Measurements from ENCODE around the gene OR10H1.
"Not testable (repeated sequence)": the region's sequence is repeated elsewhere in the genome, so short reads cannot be mapped to it uniquely, and the experiment has no call there.

Gene OR10H1
- total RNA-seq, result 0 reads per million in 2 donors

GRCh38 chr19:15815306-15815705 is at the start of gene OR10H1:
OR10H1 (minus strand) TSS chr19:15815664; CDS start chr19:15808037, 7,627 bp downstream.
- DNase-seq, result no peak

DNA sequence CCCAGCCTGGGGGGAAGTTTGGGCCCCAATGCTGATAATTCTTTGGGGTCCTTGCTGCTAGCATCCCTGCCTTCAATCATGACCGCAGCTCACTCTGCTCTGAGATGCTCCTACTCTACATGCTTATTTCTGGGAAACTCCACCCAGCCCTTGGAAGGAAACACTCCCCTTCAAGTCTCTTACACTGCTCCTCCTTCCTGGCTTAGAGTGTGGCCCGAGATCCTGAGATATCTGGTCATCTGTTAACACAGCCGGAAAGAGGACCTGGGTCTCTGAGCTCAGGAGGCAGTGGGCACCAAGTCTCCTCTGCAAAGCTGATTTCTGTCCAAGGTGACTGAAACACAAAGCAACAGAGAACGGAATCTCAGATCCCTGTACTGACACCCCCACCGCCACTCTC is 49.4 kb upstream of the OR10H1 start:
- DNase-seq, result no peak

DNA sequence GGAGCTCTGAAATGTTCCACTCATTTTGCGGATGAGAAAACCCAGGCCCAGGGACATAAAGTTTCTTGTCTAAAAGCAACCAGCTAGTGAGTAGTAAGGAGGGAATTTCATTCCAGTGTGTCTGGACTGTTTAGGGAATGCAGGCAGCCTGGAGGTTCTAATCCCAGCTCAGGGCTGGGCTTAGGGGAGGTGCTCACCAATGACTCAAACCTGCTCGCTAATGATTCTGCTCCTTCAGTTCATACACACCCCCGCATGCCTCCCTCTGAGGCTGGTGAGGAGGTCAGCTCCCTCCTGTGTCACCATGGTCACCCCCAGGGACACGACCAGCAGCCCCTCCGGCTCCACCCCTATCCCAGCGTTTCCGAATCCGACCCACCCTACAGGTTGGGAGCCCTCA is 47.8 kb upstream of the OR10H1 start:
- no peak for DNase-seq

DNA sequence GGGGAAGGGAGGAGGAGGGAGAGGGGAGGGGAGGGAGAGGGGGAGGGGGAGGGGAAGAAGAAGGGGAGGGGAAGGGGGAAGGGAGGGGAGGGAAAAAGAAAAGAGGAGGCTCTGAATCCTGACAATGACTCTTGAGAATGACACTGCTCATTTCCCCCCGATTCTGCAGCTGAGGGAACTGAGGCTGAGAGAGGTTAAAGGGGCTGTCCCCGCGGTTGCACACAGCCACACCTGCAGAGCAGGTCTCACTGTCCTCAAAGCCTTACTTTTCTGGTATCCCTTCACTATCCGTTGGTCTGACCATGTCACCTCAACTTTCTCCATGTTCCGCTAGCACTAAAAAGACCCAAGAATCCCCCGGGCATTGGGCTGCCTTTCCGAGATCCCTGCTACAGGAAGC is 47.0 kb upstream of the OR10H1 start:
- no peak for DNase-seq

- no peak for DNase-seq
Observed at GRCh38 chr19:15860522-15860921, 45.1 kb upstream of the OR10H1 start.

- DNase-seq, result no peak
Observed at GRCh38 chr19:15859187-15859586, 43.7 kb upstream of the OR10H1 start.

GRCh38 chr19:15850385-15850784 is 34.9 kb upstream of the OR10H1 start:
- DNase-seq, result no peak

- no peak for DNase-seq
Observed at GRCh38 chr19:15846923-15847322, 31.5 kb upstream of the OR10H1 start.

GRCh38 chr19:15843894-15844222 is 28.4 kb upstream of the OR10H1 start:
- not testable (repeated sequence) for DNase-seq

- peak in 1 of 5 experiments; percentile 67 for DNase-seq
Observed at GRCh38 chr19:15843203-15843893, 27.9 kb upstream of the OR10H1 start.

- DNase-seq, result peak in 1 of 5 experiments; percentile 57
Observed at GRCh38 chr19:15841875-15842569, 26.6 kb upstream of the OR10H1 start.

DNA sequence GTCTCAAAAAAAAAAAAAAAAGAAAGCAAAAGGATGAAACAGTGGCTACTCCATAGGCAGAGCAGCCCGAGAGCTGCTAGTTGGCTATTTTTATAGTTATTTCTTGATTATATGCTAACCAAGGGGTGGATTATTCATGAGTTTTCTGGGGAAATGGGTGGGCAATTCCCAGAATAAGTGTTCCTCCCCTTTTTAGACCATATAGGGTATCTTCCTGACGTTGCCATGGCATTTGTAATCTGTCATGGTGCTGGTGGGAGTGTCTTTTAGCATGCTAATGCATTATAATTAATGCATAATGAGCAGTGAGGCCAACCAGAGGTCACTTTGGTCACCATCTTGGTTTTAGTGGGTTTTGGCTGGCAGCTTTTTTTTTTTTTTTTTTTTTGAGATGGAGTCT is 25.4 kb upstream of the OR10H1 start:
- no peak for DNase-seq

DNA sequence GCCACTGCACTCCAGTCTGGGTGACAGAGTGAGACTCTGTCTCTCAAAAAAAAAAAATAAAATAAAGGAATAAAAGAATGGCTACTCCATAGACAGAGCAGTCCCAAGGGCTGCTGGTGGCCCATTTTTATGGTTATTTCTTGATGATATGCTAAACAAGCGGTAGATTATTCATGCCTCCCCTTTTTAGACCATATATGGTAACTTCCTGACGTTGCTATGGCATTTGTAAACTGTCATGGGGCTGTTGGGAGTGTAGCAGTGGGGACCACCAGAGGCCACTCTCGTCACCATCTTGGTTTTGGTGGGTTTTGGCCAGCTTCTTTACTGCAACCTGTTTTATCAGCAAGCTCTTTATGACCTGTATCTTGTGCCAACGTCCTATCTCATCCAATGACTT is 24.4 kb upstream of the OR10H1 start:
- DNase-seq, result not testable (repeated sequence)

DNA sequence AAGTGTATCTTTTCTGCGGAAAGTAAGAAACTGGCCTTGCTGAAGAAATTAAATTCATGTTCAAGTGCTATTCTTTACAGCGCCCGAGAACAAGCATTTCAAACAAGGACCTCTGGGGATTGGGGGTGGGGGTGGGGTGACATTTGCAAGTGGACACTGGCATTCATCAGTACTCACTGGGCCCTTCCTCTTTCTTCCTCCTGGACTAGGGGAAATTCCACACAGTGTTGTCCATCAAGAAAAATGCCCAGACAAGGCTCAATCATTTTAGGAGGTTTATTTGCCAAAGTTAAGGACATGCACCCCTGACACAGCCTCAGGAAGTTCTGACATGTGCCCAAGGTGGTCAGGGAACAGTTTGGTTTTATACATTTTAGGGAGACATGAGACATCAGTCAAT is 22.9 kb upstream of the OR10H1 start:
- no peak for DNase-seq

DNA sequence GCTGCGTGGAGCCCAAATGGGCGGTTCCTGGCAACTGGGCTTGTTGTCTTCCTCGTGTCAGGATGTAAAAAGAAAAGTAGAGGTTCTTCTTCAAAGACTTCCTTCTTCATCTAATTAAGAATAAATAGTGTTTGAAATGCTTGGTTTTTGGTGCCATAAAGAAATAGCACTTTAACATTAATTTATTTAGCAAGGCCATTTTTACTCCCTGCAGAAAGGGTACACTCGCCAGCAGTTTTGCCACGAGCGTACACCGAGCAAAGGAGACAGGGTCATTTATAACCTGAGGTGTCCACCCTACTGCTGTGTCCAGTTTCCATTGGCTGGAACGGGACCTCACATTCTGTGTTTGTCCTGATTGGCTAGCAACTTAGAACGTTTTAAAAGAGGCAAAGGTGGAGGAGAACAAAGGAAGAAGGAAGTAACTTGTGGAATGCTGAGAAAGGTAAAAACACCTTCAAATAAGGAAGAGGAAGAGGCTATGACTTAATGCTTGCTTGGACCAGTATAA is 21.8 kb upstream of the OR10H1 start:
- peak in 1 of 5 experiments; percentile 6 for DNase-seq

DNA sequence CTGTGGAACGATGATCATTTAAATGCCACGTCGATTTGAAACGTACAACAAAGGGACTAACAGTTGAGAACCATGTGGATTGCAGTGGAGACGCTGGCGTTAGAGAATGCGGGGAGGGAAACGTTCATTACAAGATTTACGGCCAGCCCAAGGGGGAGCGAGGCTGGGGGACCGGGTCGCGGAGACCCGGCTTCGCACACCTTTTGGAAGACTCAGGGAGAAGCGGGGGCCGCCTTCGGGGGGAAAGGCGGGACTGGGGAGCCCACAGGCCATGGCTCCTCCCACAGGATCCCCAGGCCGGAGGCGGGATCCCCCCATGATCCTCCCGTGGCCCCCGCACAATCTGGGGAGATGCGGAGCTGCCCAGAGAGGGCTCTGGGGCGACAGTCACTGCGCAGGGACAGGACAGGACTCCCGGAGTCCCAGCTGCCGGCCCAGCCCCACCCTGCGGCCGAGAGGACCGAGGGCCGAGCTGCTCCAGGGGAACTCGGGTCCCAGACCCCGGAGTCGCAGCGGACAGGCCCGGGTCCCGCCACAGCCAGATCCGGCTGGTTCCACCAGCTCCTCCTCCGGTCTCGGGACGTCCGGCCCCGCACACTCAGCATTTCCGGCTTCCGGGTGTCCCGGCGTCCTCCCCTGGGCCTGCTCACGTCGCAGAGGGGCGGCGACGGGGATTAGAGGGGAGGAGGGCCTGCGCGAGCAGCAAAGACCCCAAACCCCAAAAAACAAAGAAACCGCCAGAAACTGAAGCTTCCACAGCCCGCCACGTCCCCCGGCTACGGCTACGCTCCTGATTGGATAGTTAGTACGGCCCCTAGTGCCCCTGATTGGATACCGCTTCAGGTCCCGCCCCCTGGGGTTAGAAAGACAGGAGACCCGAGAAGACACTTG is 21.1 kb upstream of the OR10H1 start:
- peak; percentile 81 to 98 (median 91) for DNase-seq

DNA sequence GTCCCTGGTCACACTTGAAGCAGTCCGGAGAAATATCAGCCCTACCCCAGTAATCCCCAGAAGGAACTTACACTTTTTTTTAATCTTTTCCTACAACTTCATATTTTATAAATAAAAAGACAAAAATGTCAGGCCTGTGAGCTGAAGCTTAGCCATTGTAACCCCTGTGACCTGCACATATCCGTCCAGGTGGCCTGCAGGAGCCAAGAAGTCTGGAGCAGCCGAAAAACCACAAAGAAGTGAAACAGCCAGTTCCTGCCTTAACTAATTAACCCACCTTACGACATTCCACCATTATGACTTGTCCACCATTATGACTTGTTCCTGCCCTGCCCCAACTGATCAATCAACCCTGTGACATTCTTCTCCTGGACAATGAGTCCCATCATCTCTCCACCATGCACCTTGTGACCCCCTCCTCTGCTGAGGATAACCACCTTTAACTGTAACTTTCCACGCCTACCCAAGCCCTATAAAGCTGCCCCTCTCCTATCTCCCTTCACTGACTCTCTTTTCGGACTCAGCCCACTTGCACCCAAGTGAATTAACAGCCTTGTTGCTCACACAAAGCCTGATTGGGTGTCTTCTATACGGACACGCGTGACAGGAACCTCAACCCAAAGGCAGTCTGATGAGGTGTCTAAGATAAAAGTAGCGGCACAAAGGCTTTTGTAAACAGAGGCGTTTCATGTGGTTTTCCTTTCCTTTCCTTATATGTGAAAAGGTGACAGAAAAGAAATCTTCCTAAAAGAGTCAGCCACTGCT is 20.3 kb upstream of the OR10H1 start:
- DNase-seq, result peak in 4 of 5 experiments; percentile 22 to 91 (median 65)

DNA sequence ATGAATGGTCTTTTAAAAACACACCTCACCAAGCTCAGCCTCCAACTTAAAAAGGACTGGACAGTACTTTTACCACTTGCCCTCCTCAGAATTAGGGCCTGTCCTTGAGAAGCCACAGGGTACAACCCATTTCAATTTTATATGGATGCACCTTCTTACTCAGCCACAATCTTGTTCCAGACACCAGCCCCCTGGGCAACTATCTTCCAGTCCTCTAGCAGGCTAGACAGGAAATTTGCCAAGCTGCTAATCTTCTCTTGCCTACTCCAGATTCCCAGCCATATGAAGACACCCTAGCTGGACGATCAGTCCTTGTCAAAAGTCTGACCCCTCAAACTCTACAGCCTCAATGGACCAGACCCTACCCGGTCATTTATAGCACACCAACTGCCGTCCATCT is 18.8 kb upstream of the OR10H1 start:
- DNase-seq, result not testable (repeated sequence)

DNA sequence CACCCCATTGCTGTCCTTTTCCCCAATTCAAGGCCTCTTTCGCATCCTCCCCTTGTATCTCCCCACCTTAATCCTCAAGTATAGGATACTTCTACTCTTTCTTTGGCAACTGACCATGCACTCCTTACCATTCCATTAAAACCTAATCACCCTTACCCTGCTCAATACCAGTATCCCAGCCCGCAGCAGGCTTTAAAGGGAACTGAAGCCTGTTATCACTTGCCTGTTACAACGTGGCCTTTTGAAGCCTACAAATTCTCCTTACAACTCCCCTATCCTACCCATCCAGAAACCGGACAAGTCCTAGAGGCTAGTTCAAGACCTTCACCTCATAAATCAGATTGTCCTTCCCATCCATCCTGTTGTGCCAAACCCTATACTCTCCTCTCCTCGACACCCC is 16.2 kb upstream of the OR10H1 start:
- no peak for DNase-seq

- DNase-seq, result no peak
Observed at GRCh38 chr19:15829786-15830185, 14.3 kb upstream of the OR10H1 start.

DNA sequence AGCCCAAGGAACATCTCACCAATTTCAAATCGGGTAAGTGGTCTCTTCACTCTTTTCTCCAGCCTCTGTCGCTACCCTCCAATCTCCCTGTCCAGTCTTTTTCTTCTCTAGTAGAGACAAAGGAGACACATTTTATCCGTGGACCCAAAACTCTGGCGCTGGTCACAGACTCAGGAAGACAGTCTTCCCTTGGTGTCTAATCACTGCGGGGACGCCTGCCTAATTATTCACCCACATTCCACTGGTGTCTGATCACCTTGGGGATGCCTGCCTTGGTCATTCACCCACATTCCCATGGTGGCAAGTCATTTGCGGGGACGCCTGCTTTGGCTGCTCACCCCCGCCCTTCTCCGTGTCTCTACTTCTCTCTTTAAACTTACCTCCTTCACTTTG is 13.8 kb upstream of the OR10H1 start:
- no peak for DNase-seq

DNA sequence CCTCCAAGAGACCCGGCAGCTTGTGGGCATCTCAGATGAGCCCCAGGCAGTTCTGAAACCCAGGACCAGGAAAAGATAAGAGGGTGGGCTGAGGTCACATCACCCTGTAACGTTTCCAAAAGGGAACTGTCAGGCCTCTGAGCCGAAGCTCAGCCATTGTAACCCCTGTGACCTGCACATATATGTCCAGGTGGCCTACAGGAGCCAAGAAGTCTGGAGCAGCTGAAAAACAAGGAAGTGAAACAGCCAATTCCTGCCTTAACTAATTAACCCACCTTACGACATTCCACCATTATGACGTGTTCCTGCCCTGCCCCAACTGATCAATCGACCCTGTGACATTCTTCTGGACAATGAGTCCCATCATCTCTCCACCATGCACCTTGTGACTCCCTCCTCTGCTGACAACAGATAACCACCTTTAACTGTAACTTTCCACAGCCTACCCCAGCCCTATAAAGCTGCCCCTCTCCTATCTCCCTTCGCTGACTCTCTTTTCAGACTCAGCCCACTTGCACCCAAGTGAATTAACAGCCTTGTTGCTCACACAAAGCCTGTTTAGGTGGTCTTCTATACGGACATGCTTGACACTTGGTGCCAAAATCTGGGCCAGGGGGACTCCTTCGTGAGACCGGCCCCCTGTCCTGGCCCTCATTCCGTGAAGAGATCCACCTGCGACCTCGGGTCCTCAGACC is 13.3 kb upstream of the OR10H1 start:
- DNase-seq, result not testable (repeated sequence)
